Stimulated activated CD8-positive, alpha-beta memory T cell treated with anti-CD3 and anti-CD28 coated beads, Interleukin-4, amount 100 ng/mL, for 1 hour (primary cell): ENCODE data around the gene EXOC3L1.
A peak's percentile ranks its signal among the peaks of the same experiment; 100 is the strongest.

Experiments used
- DNase-seq, 2 donors: peaks; one replicate each; pipeline ENCODE4 v3.0.0-alpha.2; 2020; ENCODE audit warnings: low read depth in 2 of 2, low spot score in 1 of 2

EXOC3L1 gene

DNA sequence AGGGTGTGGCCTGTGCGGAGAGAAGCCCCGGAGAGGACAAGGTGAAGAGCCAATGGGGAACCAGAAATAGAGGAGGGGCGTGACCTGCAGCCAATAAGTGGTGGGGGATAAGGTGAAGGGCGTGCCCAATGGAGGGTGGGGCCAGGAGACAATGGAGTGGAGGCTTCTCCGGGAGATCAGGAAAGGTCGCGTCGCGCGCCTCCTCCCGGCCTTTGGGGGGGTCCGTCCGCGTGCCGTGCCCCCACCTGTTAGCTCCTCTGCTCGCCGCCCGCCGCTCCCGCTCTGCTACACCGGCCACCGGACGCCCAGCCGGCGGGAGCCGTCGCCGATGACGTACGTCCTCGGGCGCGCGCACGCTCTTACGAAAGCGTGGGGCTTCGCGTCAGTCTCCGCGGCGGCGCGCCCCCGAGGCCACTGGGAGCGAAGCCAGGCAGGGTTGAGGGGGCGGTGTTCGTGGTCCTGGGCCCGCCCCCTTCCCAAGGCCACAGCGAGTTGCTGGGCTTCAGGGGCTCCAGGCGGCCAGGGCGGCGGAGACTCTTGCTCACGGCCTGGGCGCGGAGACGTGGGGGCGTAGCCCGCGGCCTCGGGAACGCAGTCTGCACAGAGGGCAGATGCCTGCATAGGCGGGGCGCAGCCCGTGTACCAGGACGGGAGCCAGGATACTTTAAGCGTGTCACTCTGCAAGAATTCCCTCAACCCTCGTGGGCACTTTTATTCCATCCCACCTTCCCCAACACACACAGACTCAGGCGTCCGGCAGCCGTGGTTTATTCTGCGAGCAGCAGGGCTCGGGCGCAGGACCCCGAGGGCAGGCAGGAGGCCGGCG is 6.1 kb downstream of the EXOC3L1 start, which contains the start of gene MATCAP1:
Gene MATCAP1 (minus strand): TSS at position 337 of the 826 bp plus-strand sequence. CDS start 3,353 bp downstream, outside the sequence.
- peak; percentile 74 to 83 for DNase-seq

DNA sequence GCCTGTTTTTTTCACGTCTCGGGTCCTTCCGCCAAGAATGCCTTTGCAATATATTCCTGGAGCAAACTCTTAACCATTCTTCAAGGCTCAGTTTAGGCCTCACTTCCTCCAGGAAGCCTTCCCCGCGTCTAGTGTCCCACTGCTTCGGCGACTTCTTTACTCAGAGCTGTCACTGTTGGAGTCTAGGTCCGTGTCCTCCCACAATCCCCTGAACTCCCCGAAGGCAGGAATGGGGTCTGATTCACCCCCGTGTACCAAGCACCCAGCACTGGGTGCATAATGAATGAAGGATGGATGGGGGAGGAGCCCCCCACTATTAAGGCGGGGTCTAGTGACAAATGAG is 6.7 kb downstream of the EXOC3L1 start:
- DNase-seq, result no peak

DNA sequence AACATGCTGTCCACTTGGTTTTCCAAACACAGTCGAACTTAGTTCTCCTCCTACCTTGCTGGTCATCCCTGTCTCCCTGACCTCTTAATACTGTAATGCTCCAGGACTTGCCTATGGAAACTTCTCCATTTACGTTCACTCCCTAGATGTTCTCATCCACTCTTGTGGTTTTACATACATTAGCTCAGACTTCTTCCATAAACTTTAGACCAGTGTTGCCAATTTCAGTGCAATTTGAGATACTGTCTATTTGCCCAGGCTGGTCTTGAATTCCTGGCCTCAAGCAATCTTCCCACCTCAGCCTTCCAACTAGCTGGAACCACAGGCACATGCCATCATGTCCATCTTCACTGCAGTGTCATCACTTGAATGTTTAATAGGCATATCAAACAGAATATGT is 7.6 kb downstream of the EXOC3L1 start:
- DNase-seq, result no peak

DNA sequence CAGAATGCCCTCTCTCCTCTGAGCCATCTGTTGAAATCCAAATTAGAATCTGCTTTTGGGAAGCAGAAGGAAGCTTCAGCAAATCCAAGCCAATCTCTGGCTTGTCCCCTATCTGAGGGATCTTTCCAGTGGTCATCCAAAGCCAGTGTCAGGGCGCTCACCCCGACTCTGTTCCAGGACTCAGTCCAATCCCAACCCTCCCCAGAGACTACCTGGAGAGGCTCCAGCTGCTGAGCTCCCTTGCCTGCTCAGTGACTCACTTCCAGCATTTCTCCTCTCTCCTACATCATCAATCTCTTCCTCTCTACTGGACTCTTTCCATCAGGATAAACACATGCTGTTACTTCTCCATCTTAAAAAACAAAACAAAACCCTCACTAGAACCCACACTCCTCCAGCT is 8.6 kb downstream of the EXOC3L1 start:
- no peak for DNase-seq

DNA sequence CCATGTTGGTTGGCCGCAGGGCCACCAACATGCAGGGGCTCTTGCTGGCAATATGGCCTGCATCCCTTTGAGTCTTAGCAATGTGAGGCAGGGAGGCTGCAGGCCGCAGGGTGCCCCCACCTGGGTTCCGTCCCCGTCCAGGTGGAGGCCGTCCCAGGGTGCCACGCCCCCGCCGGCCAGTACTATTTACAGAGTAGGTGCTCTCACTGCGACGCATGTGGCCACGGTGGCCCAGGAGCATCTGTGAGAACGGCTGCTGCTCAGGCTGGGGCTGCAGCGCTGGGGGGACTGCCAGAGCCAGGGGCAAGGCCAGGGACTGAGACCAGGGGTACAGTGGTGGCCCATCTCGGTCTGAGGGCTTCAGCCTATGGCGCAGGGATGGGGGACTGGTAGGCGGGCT is 9.8 kb downstream of the EXOC3L1 start:
- DNase-seq, result no peak

DNA sequence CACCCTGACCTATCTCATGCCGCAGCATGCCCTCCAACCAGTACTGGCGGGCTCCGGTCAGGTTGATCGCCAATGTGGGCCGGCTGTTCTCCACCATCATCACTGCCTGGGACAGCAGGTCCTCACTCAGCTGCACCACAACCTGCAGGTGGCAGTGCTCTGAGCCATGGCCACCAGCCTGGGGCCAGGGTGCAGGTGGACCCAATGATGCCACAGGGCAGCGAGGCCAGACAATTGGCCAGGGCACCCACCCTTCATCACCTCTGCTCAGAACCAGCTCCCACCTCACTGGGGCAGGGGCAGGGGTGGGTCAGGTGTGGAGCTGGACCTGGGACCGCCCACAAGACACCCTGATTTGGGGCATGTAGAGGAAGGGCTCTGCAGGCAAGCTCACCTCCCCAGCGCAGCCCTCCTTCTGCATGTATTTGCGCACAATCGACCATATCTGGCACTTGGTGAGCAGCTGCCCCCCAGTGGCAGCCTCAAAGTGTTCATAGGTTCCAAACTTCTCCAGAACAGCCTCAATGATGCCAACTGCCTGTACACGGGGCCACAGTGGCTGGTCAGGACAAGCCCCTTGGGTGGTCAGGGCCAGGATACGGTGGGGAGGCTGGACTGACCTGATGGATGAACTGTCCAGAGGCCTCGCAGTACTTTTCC is 10.4 kb downstream of the EXOC3L1 start:
- no peak for DNase-seq

DNA sequence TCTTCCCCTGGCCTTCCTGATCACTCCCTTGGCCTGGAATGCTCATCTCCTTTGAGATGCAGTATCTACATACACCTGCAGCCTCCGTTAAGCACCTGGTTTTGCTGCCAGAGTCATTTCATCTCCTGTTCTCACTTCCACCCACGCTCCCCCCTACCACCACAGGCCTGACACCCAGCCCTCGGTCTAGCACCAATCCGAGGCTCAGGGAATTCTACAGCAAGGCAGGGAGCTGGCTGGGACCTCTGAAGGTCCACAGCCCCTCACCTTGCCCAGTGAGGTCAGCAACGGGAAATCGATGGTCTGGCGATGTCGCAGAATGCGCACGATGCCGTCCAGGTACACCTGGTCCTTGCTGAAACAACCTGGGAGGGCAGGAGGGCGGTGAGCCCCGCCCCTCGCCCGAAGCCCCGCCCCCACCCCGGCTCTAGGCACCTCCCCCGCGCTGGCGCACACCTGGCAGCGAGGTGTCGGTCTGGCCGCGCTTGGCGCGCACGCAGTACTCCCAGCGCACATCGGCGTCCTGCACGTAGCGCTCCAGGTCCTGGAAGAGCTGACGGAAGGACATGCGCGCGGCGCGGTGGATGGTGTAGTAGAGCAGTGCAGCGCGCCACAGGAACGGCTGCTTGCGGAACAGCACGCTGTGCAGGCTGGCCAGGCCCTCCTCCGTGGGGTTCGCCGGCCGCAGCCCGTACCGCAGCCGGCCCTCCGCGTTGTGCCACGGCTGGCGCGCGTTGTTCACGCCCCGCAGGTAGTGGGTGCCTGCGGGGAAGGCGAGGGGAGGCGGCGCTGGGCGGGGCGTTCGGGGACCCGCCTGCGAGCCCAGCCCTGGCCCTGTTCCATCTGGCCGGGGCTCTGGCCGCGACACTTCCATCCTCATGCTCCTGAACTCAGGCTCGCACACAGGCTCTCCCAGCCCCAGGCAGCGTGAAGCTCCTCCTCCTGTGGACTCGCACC is 11.9 kb downstream of the EXOC3L1 start:
- no peak for DNase-seq

DNA sequence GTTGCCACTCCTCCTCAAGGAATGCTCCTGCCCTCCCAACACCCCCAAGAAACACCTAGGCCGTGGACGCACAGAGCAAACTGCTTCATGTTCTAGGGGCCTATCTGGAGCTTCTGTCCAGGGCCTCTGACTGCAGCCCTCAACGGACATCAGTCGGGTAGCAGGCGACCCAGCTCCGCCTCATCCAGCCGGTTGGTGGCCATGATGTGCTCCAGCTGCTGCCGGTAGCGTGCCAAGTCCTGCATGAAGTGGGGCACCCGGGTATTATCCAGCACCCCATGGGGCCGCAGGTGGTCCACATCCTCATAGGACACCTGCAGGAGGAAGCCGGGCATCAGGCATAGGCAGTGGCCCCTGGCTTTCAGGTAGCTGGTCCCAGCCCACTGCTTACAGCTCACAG is 13.3 kb downstream of the EXOC3L1 start:
- no peak for DNase-seq

DNA sequence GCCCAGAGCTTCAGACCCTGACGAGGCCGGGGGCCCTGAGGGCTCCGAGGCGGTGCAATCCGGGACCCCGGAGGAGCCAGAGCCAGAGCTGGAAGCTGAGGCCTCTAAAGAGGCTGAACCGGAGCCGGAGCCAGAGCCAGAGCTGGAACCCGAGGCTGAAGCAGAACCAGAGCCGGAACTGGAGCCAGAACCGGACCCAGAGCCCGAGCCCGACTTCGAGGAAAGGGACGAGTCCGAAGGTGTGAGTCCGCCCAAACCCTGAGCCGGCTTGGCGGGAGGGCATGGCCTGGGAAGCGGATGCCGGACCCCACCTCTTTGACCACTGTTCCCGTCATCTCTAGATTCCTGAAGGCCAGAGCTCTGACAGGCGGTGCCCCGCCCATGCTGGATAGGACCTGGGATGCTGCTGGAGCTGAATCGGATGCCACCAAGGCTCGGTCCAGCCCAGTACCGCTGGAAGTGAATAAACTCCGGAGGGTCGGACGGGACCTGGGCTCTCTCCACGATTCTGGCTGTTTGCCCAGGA is 15.2 kb downstream of the EXOC3L1 start:
- DNase-seq, result no peak

DNA sequence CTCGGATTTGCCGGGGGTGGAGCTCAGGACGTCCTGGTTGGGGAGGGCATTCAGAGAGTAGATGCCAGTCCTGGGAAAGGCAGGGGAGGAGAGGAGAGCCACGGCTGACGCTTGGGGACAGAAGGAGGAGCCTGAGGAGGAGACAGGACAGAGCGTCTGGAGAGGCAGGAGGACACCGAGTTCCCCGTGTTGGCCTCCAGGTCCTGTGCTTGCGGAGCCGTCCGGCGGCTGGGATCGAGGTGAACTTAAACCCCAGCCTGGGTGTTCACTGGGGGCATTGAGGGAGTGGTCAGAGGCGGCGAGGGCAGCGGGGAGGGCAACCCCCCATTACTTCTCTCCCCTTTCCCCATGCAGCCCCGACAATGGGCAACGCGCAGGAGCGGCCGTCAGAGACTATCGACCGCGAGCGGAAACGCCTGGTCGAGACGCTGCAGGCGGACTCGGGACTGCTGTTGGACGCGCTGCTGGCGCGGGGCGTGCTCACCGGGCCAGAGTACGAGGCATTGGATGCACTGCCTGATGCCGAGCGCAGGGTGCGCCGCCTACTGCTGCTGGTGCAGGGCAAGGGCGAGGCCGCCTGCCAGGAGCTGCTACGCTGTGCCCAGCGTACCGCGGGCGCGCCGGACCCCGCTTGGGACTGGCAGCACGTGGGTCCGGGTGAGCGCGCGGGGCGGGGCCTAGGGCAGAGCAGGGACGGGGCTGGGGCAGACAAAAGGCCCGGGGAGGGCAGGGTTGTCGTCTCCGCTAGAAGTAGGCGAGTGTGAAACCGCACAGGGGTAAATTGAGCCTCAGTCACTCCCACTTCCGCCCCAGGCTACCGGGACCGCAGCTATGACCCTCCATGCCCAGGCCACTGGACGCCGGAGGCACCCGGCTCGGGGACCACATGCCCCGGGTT is 15.9 kb downstream of the EXOC3L1 start:
- DNase-seq, result no peak

DNA sequence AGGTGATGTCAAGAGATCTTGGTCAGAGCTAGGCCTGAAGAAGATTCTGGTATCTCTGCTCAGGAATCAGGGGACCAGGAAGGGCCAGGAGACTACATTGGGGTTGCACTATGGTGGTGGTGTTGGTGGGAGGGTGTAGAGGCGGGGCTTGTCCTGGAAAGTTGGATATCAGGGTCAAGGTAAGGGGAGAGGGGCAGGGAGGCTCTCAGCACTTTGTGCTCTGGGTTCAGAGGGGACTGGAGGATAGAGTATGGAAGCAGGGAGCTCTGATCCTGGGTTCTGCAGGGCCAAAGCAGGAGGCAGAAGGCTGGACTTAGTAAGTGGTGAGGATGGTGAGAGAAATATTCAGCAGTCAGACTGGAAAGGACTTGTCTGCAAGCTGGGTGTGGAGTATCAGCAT is 16.6 kb downstream of the EXOC3L1 start:
- no peak for DNase-seq

DNA sequence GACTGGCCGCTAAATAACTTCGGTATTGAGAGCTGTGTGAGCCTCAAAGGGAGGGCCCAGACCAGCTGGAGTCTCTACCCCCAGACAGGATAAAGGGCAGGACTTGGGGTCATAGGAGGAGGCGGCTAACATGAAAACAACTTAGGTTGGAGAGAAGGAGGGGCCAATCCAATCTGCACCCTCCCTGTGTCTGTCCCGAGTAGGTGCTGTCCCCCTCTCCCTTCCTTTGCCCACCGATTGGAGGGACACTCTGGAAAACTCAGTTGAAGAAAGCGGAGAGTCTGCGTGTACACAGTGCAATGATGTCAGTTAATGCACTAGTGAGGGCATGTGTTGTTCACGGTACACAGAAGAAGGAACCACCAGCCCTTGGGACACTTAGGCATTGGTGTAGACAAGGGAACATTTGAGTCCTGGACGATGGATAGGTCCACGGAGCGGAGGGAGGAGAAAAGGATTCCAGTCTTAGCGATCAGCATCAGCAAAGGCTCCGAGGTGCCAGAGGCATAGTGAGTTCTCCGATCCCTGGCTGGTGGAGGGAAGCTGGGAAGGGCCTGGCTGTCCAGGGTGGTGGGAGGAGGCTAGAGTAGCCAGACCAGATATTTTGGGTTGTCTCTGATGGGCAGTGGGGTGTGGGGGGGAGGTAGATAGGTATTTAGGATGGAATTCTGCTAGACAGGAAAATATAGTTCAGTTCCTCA is 18.8 kb downstream of the EXOC3L1 start:
- DNase-seq, result no peak

DNA sequence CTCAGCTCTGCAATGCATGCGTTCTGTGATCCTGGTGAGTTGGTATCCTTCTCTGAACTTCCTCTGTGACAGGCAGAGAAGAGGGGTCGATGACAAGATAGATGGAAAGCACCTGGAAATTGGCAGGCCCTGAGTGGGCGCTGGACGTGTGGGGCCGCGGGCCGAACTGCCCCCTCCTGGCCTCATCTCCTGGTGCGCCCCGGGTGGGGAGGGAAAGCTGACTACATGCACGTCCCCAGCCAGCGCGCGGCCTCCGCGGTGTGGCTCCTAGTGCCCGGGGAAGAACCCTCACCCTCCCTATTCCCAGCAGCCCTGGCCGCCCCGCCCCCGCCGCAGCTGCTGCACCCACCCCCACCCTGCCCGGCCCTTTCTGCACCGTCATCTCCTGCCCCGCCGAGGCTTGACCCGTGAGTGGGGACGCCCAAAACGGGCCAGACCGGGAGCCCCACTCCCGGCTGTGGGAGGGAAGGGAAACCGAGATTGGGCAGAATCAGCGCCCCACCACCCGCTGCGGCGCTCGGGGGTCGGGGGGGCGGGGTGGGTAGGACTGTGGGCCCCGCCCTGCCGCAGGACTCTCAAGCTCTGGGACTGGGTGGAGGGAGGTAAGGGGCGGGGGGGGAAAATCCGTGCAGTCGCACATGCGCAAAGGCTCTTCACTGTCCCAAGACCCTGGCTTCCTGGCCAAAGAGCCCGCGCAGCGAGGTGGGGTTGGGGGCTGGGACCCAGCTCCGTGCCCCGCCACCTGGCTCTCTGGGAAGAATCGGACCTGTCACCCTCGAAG is 19.6 kb downstream of the EXOC3L1 start, which contains the start of gene NOL3:
Gene NOL3 (plus strand): TSS at position 371 of the 781 bp plus-strand sequence.
- no peak for DNase-seq

DNA sequence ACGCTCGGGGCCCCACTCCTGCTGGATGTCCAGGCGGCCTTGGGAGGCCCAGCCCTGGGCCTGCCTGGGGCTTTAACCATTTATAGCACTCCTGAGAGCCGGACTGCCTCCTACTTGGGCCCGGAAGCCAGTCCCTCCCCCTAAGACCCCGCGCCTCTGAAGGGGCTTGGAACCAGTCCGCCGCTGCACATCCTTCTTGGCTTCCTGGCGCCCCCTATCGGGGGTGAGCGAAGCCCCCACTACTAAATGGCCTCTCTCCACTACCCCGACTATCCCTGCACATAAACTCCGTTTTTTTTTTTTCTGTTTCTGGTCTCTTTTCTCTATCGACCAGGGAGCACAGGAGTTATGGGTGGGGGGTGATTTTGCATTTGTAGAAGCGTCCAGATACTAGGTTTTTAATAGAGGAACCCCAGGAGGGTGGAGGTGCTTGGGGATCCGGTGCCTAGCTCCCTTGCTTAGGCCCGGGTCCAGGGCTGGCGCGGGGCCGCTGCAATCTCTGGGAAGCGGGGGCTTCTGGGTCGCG is 20.2 kb downstream of the EXOC3L1 start:
- DNase-seq, result no peak

DNA sequence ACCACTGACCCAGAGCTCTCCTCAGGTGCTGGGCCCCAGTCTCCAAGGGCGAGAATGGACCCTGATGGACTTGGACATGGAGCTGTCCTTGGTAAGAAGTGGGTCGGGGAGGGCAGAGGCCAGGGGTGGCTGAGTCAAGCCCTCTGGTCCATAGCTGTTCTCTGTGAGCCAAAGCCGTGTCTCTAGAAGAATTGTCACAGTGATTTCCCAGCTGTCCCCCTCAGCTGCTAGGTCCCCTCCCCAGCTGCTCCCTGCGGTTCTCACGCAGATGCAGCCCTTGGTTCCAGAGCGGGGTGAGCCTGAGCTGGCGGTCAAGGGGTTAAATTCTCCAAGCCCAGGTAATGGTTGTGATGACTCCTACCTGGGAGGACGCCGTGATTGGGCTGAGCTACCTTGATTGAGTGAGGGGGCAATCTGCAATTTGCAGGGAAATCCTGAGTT is 20.9 kb downstream of the EXOC3L1 start:
- no peak for DNase-seq

DNA sequence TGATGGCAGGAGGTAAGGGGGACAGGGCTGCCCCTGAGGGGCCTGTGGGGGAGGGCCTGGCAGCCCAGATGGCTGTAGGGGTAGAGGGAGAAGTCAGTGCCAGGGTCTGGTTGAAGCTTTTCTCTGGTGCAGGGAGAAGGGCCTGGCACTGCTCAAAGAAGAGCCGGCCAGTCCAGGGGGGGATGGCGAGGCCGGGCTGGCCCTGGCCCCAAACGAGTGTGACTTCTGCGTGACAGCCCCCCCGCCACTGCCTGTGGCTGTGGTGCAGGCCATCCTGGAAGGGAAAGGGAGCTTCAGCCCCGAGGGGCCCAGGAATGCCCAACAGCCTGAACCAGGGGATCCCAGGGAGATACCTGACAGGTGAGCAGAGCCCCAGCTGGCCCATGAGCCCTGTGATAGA is 22.3 kb downstream of the EXOC3L1 start:
- no peak for DNase-seq

DNA sequence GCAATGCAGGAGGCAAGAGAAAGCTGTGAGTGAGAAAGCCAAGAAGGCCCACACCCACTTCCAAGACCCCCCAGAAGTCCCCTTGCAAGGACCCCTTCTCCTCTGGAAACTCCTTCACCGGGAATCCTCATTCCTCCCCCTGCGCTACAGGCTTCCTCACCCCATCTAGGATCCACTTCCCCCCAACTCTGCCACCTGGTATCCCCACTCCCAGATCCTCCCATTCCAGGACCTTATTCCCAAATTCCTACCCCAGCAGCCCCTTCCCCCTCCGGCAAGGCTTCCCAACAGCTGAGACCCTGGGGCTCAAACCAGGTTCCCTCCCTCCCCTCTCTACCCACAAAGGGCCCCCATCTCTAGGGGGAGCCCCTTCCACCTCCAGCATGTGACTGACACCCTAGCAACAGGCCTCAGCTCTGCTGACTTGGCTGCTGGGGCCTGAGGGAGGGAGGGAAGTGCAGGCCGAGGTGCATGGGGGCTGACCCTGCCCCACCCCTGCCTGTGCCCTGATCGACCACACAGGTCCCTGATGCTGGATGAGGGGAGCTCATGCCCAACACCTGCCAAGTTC is 23.3 kb downstream of the EXOC3L1 start:
- DNase-seq, result no peak

DNA sequence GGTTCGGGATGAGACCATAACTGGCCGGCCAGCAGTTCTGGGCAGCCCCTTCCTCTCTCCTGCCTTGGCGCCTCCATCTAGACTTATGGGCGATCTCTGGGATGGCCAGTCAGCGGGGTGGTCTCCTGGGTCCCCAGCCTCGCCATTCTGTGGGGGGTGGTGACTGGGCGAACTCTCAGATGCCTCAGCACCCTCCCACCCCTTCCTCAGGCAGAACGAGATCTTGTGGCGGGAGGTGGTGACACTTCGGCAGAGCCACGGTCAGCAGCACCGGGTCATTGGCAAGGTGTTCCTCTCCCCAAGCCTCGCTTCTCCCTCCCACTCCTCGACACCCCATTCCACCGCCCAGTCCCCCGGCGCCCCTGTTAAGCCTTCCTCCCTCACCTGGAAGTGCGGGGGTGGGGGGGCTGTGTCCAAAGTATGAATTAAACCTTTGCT is 23.8 kb downstream of the EXOC3L1 start:
- DNase-seq, result no peak
